Hepatocyte (in vitro differentiated cells): ENCODE data around the gene LLGL1. TPM values are rescaled to one million over a fixed set of nuclear protein-coding genes. Genes with fewer than 3 reads are reported as not detected.

Experiments used
- DNase-seq: peaks from one replicate; pipeline ENCODE4 v3.0.0-alpha.2; 2016; ENCODE audit warnings: low spot score
- H2AFZ ChIP-seq: fragments of 200-600 bp; sonication (generic); 2 replicates; pipeline ENCODE4 v1.6.0; 2016; ENCODE audit warnings: antibody characterized with exemption, mild to moderate bottlenecking
- H3K27ac ChIP-seq: fragments of 200-600 bp; sonication (generic); 2 replicates; pipeline ENCODE4 v1.5.1; 2016; ENCODE audit warnings: mild to moderate bottlenecking
- H3K27me3 ChIP-seq: fragments of 200-600 bp; sonication (generic); 2 replicates; pipeline ENCODE4 v1.6.1; 2016
- H3K36me3 ChIP-seq: fragments of 200-600 bp; sonication (generic); replicated peaks from 2 replicates; pipeline ENCODE4 v1.5.1; 2016; ENCODE audit warnings: low read depth; ENCODE audit not compliant: insufficient read depth
- H3K4me1 ChIP-seq: fragments of 200-600 bp; sonication (generic); 2 replicates; pipeline ENCODE4 v1.5.1; 2016; ENCODE audit warnings: mild to moderate bottlenecking, moderate library complexity; ENCODE audit not compliant: insufficient read depth
- H3K4me2 ChIP-seq: fragments of 200-600 bp; sonication (generic); 2 replicates; pipeline ENCODE4 v1.6.0; 2016
- H3K4me3 ChIP-seq: fragments of 200-600 bp; sonication (generic); 2 replicates; pipeline ENCODE4 v1.5.1; 2016; ENCODE audit warnings: mild to moderate bottlenecking
- H3K79me2 ChIP-seq: fragments of 200-600 bp; sonication (generic); 2 replicates; pipeline ENCODE4 v1.6.0; 2017; ENCODE audit warnings: mild to moderate bottlenecking
- H3K9me2 ChIP-seq: fragments of 200-600 bp; sonication (generic); replicated peaks from 2 replicates; pipeline ENCODE4 v1.6.0; 2017; ENCODE audit warnings: mild to moderate bottlenecking; ENCODE audit not compliant: insufficient read depth
- H3K9me3 ChIP-seq: fragments of 200-600 bp; sonication (generic); 2 replicates; pipeline ENCODE4 v1.5.1; 2016; ENCODE audit warnings: low read depth, mild to moderate bottlenecking
- H4K20me1 ChIP-seq: fragments of 200-600 bp; sonication (generic); 2 replicates; pipeline ENCODE4 v1.6.0; 2016; ENCODE audit warnings: mild to moderate bottlenecking; ENCODE audit not compliant: insufficient read depth, poor library complexity, severe bottlenecking
- CTCF ChIP-seq: fragments of 200-600 bp; sonication (generic); IDR thresholded peaks from 2 replicates; pipeline ENCODE4 v1.5.1; 2016; ENCODE audit warnings: antibody characterized with exemption, mild to moderate bottlenecking; ENCODE audit not compliant: poor library complexity
- EZH2 ChIP-seq: fragments of 200-600 bp; sonication (generic); IDR thresholded peaks from 2 replicates; pipeline ENCODE4 v1.6.1; 2016; ENCODE audit warnings: antibody characterized with exemption, mild to moderate bottlenecking, borderline replicate concordance
- EZH2phosphoT487 ChIP-seq: fragments of 200-600 bp; sonication (generic); IDR thresholded peaks from one replicate; pipeline ENCODE4 v1.6.1; 2018; ENCODE audit warnings: antibody characterized with exemption, mild to moderate bottlenecking, low read depth, moderate library complexity; ENCODE audit not compliant: unreplicated experiment, severe bottlenecking
- WGBS: methylation state at CpG from one replicate; pipeline ENCODE4 v1.1.6; 2016; ENCODE audit warnings: low lambda C conversion rate; ENCODE audit errors: missing lambda C conversion rate; 5-methylcytosine and 5-hydroxymethylcytosine counted together
- polyA plus RNA-seq: library from polyadenylated mRNA; unstranded; fragments of >200 nt; fragmentation: Nextera tagmentation; extraction: Ambion mirVana; gene quantifications from 2 replicates; pipeline ENCODE4 v1.2.1, GENCODE V29; 2016
- total RNA-seq: library from RNA; depleted of rRNA; stranded (reverse); fragments of >200 nt; gene quantifications from 2 replicates; pipeline ENCODE4 v1.2.3, GENCODE V29; 2014

The LLGL1 gene
- total and polyA plus RNA-seq, 2 experiments from 2014 or later, result 5.4 to 51.9 TPM

GRCh38 chr17:18217412-18218015 is 7.9 kb upstream of the LLGL1 start:
- no peaks in the 10 kb centered on the region for H4K20me1 ChIP-seq
- WGBS, result 27% methylated on average over 5 of the region's 6 CpGs
- no peak overlapping the region for H2AFZ ChIP-seq
- H3K79me2 ChIP-seq, result no peaks in the 10 kb centered on the region
- H3K27me3 ChIP-seq, result no peaks in the 10 kb centered on the region
- H3K27ac ChIP-seq, result no peak overlapping the region
- no peak overlapping the region for H3K4me3 ChIP-seq
- peak; percentile 80 for DNase-seq
- no peaks in the 10 kb centered on the region for H3K9me2 ChIP-seq
- no peaks in the 10 kb centered on the region for H3K36me3 ChIP-seq
- TF ChIP-seq EZH2, result no peak
- no peak for TF ChIP-seq EZH2phosphoT487
- TF ChIP-seq CTCF, result peak; percentile 86
- H3K4me2 ChIP-seq, result no peak overlapping the region
- no peaks in the 10 kb centered on the region for H3K9me3 ChIP-seq
- H3K4me1 ChIP-seq, result no peaks in the 10 kb centered on the region

GRCh38 chr17:18218756-18219415 is 6.5 kb upstream of the LLGL1 start:
- H3K9me2 ChIP-seq, result no peaks in the 10 kb centered on the region
- H3K27ac ChIP-seq, result no peak overlapping the region
- no peaks in the 10 kb centered on the region for H3K27me3 ChIP-seq
- no peak overlapping the region for H2AFZ ChIP-seq
- H3K4me1 ChIP-seq, result peaks cover 1% of the 10 kb centered on the region
- WGBS, result 71% methylated on average over 4 of the region's 4 CpGs
- no peaks in the 10 kb centered on the region for H3K9me3 ChIP-seq
- DNase-seq, result no peak
- no peaks in the 10 kb centered on the region for H3K36me3 ChIP-seq
- no peaks in the 10 kb centered on the region for H3K79me2 ChIP-seq
- TF ChIP-seq CTCF (no peak), EZH2phosphoT487 (no peak), EZH2 (no peak)
- no peaks in the 10 kb centered on the region for H4K20me1 ChIP-seq
- no peak overlapping the region for H3K4me3 ChIP-seq
- H3K4me2 ChIP-seq, result no peak overlapping the region

GRCh38 chr17:18224053-18224386 is 1.4 kb upstream of the LLGL1 start:
- H3K27me3 ChIP-seq, result no peaks in the 10 kb centered on the region
- 76% methylated on average over 4 of the region's 4 CpGs for WGBS
- TF ChIP-seq EZH2phosphoT487 (no peak), EZH2 (no peak), CTCF (no peak)
- no peaks in the 10 kb centered on the region for H3K9me2 ChIP-seq
- H2AFZ ChIP-seq, result peak overlapping the region; percentile 83
- H3K27ac ChIP-seq, result peak overlapping the region; percentile 91
- H4K20me1 ChIP-seq, result peaks cover 9% of the 10 kb centered on the region
- H3K4me3 ChIP-seq, result no peak overlapping the region
- H3K4me2 ChIP-seq, result peak overlapping the region; percentile 87
- H3K79me2 ChIP-seq, result peaks cover 32% of the 10 kb centered on the region
- no peaks in the 10 kb centered on the region for H3K9me3 ChIP-seq
- peaks cover 28% of the 10 kb centered on the region for H3K4me1 ChIP-seq
- H3K36me3 ChIP-seq, result no peaks in the 10 kb centered on the region
- DNase-seq, result no peak
